OCI-LY3 (cell line): Measurements from ENCODE around the gene TNFRSF18.

Experiments
- H2AFZ ChIP-seq: fragments of 200-600, 300-600 bp; shearing (Covaris generic); 2 replicates; pipeline ENCODE4 v1.6.0; 2014; ENCODE audit warnings: antibody characterized with exemption, low read depth, low read length
- H3K27ac ChIP-seq: fragments of 200-600, 300-600 bp; sonication (generic); 2 replicates; pipeline ENCODE4 v1.5.1; 2014; ENCODE audit warnings: mild to moderate bottlenecking, low read length, moderate library complexity, mixed read lengths
- H3K27me3 ChIP-seq: fragments of 200-600, 300-600 bp; sonication (generic); 2 replicates; pipeline ENCODE4 v1.6.1; 2014; ENCODE audit warnings: low read depth, low read length, mixed read lengths
- H3K36me3 ChIP-seq: fragments of 200-600, 300-600 bp; sonication (generic); replicated peaks from 2 replicates; pipeline ENCODE3; 2014; ENCODE audit warnings: low read depth, low read length, mixed read lengths
- H3K4me1 ChIP-seq: fragments of 300-600, 200-600 bp; sonication (generic); 2 replicates; pipeline ENCODE4 v1.6.1; 2014; ENCODE audit warnings: low read length, mixed read lengths
- H3K4me2 ChIP-seq: fragments of 200-600, 300-600 bp; sonication (generic); 2 replicates; pipeline ENCODE4 v1.6.1; 2014; ENCODE audit warnings: low read length, mixed read lengths
- H3K4me3 ChIP-seq: fragments of 300-600, 200-600 bp; sonication (generic); 2 replicates; pipeline ENCODE4 v1.5.1; 2014; ENCODE audit warnings: antibody characterized with exemption, mild to moderate bottlenecking, low read length, moderate library complexity
- H3K79me2 ChIP-seq: fragments of 300-600, 200-600 bp; shearing (Covaris generic); 2 replicates; pipeline ENCODE4 v1.6.1; 2014; ENCODE audit warnings: mild to moderate bottlenecking, low read length, mixed read lengths
- H3K9ac ChIP-seq: fragments of 300-600, 200-600 bp; shearing (Covaris generic); 2 replicates; pipeline ENCODE4 v1.6.0; 2014; ENCODE audit warnings: mild to moderate bottlenecking, low read length, moderate library complexity
- H3K9me3 ChIP-seq: fragments of 200-600, 300-600 bp; shearing (Covaris generic); 2 replicates; pipeline ENCODE4 v1.6.1; 2014; ENCODE audit warnings: low read length, mixed read lengths; ENCODE audit not compliant: insufficient read depth
- H4K20me1 ChIP-seq: fragments of 200-600, 300-600 bp; sonication (generic); 2 replicates; pipeline ENCODE4 v1.6.1; 2016; ENCODE audit warnings: low read length, mixed read lengths; ENCODE audit not compliant: insufficient read depth
- CTCF ChIP-seq: fragments of 200-600, 300-600 bp; sonication (generic); IDR thresholded peaks from 2 replicates; pipeline ENCODE4 v1.5.1; 2014; ENCODE audit warnings: antibody characterized with exemption, low read length, low read depth
- EZH2phosphoT487 ChIP-seq: fragments of 200-600 bp; shearing (Covaris generic); IDR thresholded peaks from 2 replicates; pipeline ENCODE4 v1.6.1; 2018; ENCODE audit warnings: antibody characterized with exemption, mixed run types, low read depth

TNFRSF18 gene

GRCh38 chr1:1239614-1240347 lies 33.4 kb upstream of the TNFRSF18 start:
- no peak overlapping the region for H3K27ac ChIP-seq
- H3K9ac ChIP-seq, result no peak overlapping the region
- H3K4me3 ChIP-seq, result no peak overlapping the region
- no peak overlapping the region for H3K4me2 ChIP-seq
- H2AFZ ChIP-seq, result no peak overlapping the region
- H4K20me1 ChIP-seq, result no peaks in the 10 kb centered on the region
- H3K9me3 ChIP-seq, result no peaks in the 10 kb centered on the region
- H3K4me1 ChIP-seq, result no peaks in the 10 kb centered on the region
- H3K36me3 ChIP-seq, result peaks cover under 1% of the 10 kb centered on the region
- H3K79me2 ChIP-seq, result no peaks in the 10 kb centered on the region
- TF ChIP-seq CTCF (no peak), EZH2phosphoT487 (no peak)
- 0 out of 2 replicates have a peak, but pooled peaks cover 3% of the 10 kb centered on the region for H3K27me3 ChIP-seq

GRCh38 chr1:1239227-1239613 lies 32.8 kb upstream of the TNFRSF18 start:
- peaks cover 5% of the 10 kb centered on the region for H3K36me3 ChIP-seq
- H3K4me1 ChIP-seq, result no peaks in the 10 kb centered on the region
- H3K9ac ChIP-seq, result no peak overlapping the region
- H3K9me3 ChIP-seq, result no peaks in the 10 kb centered on the region
- 0 out of 2 replicates have a peak, but pooled peaks cover 3% of the 10 kb centered on the region for H4K20me1 ChIP-seq
- TF ChIP-seq EZH2phosphoT487 (no peak), CTCF (no peak)
- 0 out of 2 replicates have a peak, but pooled peaks cover 3% of the 10 kb centered on the region for H3K27me3 ChIP-seq
- H3K79me2 ChIP-seq, result peaks cover 3% of the 10 kb centered on the region
- H3K4me3 ChIP-seq, result no peak overlapping the region
- no peak overlapping the region for H3K27ac ChIP-seq
- no peak overlapping the region for H2AFZ ChIP-seq
- no peak overlapping the region for H3K4me2 ChIP-seq

- Histone ChIP-seq H3K4me1 (no peaks in the 10 kb centered on the region), H3K36me3 (peaks cover 10% of the 10 kb centered on the region), H3K9ac (no peak overlapping the region), H3K4me3 (no peak overlapping the region), H3K4me2 (no peak overlapping the region), H3K79me2 (peaks cover 8% of the 10 kb centered on the region), H3K27me3 (0 out of 2 replicates have a peak, but pooled peaks cover 3% of the 10 kb centered on the region), H3K27ac (no peak overlapping the region), H2AFZ (no peak overlapping the region), H4K20me1 (peaks cover 6% of the 10 kb centered on the region; the same call in 1 of the 2 replicates), H3K9me3 (no peaks in the 10 kb centered on the region)
- no peak for TF ChIP-seq EZH2phosphoT487
- no peak for TF ChIP-seq CTCF
Measured at GRCh38 chr1:1238702-1239178, 32.3 kb upstream of the TNFRSF18 start.

GRCh38 chr1:1237874-1238701 lies 31.7 kb upstream of the TNFRSF18 start:
- no peak overlapping the region for H3K4me3 ChIP-seq
- H3K9ac ChIP-seq, result no peak overlapping the region

More at GRCh38 chr1:1237874-1238701, 31.7 kb upstream of the TNFRSF18 start:
- H3K9me3 ChIP-seq, result no peaks in the 10 kb centered on the region
- H2AFZ ChIP-seq, result no peak overlapping the region
- H3K27me3 ChIP-seq, result 0 out of 2 replicates have a peak, but pooled peaks cover 3% of the 10 kb centered on the region
- TF ChIP-seq EZH2phosphoT487 (no peak), CTCF (no peak)
- peaks cover 4% of the 10 kb centered on the region for H3K4me1 ChIP-seq
- H3K79me2 ChIP-seq, result peaks cover 14% of the 10 kb centered on the region
- H3K36me3 ChIP-seq, result peaks cover 17% of the 10 kb centered on the region
- no peak overlapping the region for H3K4me2 ChIP-seq
- peaks cover 8% of the 10 kb centered on the region; the same call in 1 of the 2 replicates for H4K20me1 ChIP-seq
- no peak overlapping the region for H3K27ac ChIP-seq
